GM08714 (cell line): ENCODE results near the gene AMOTL1.
"Not testable (repeated sequence)": the region's sequence is repeated elsewhere in the genome, so short reads cannot be mapped to it uniquely, and the experiment has no call there.

Experiments
- H3K4me3 ChIP-seq: fragments of 200-500 bp; sonication (Bioruptor generic); 2 replicates; pipeline ENCODE4 v1.5.1; 2014; ENCODE audit warnings: mild to moderate bottlenecking, low read length, inconsistent platforms
- ZNF274 ChIP-seq: IDR thresholded peaks from 2 replicates; pipeline ENCODE4 v1.6.1; 2012; ENCODE audit warnings: mild to moderate bottlenecking, low read depth, low read length

AMOTL1 gene

GRCh38 chr11:94849839-94850238 lies 81.7 kb downstream of the AMOTL1 start:
- TF ChIP-seq ZNF274, result no peak
- no peak overlapping the region for H3K4me3 ChIP-seq

- H3K4me3 ChIP-seq, result no peak overlapping the region
- no peak for TF ChIP-seq ZNF274
These were observed 83.9 kb downstream of the AMOTL1 start for GRCh38 chr11:94851864-94852636.

- not testable (repeated sequence) for H3K4me3 ChIP-seq
These were observed 85.1 kb downstream of the AMOTL1 start for GRCh38 chr11:94853288-94853687.

- no peak for TF ChIP-seq ZNF274
- H3K4me3 ChIP-seq, result no peak overlapping the region
These were observed 85.7 kb downstream of the AMOTL1 start for GRCh38 chr11:94853836-94854235.

- H3K4me3 ChIP-seq, result no peak overlapping the region
- no peak for TF ChIP-seq ZNF274
These were observed 86.8 kb downstream of the AMOTL1 start for GRCh38 chr11:94854770-94855633.

GRCh38 chr11:94855666-94856065 lies 87.5 kb downstream of the AMOTL1 start:
- TF ChIP-seq ZNF274, result no peak
- H3K4me3 ChIP-seq, result no peak overlapping the region

- no peak for TF ChIP-seq ZNF274
- no peak overlapping the region for H3K4me3 ChIP-seq
These were observed 88.3 kb downstream of the AMOTL1 start for GRCh38 chr11:94856443-94856842.

GRCh38 chr11:94857337-94857736 lies 89.2 kb downstream of the AMOTL1 start:
- no peak overlapping the region for H3K4me3 ChIP-seq
- TF ChIP-seq ZNF274, result no peak

- H3K4me3 ChIP-seq, result no peak overlapping the region
- no peak for TF ChIP-seq ZNF274
These were observed 90.0 kb downstream of the AMOTL1 start for GRCh38 chr11:94858012-94858705.

GRCh38 chr11:94860333-94860732 lies 92.2 kb downstream of the AMOTL1 start:
- H3K4me3 ChIP-seq, result no peak overlapping the region
- TF ChIP-seq ZNF274, result no peak

GRCh38 chr11:94861306-94861845 lies 93.2 kb downstream of the AMOTL1 start:
- H3K4me3 ChIP-seq, result no peak overlapping the region
- TF ChIP-seq ZNF274, result no peak

GRCh38 chr11:94862926-94863880 lies 95.0 kb downstream of the AMOTL1 start:
- no peak overlapping the region for H3K4me3 ChIP-seq
- TF ChIP-seq ZNF274, result no peak

- H3K4me3 ChIP-seq, result no peak overlapping the region
- TF ChIP-seq ZNF274, result no peak
These were observed 96.4 kb downstream of the AMOTL1 start for GRCh38 chr11:94864506-94865045.
